Adrenal gland (tissue), 12 donors: ENCODE measurements around the gene ANK2. TPM values are rescaled to one million over a fixed set of nuclear protein-coding genes. Genes with fewer than 3 reads are reported as not detected.

ENCODE experiments used
- DNase-seq, 7 donors: peaks; one replicate each; pipeline ENCODE4 v3.0.0-alpha.2; 2019 to 2020
- H3K27ac ChIP-seq, 5 donors: fragments of 200-600 bp; sonication (generic) in 4 of 5; 1 replicate in 3 of 5; 2 replicates in 2 of 5; pipeline versions ENCODE4 v1.5.1 to v1.8.0; 2016 to 2020; ENCODE audit warnings: mild to moderate bottlenecking in 1 of 5
- H3K27me3 ChIP-seq: fragments of 200-600 bp; 2 replicates; pipeline ENCODE4 v1.8.0; 2021
- H3K36me3 ChIP-seq, 2 donors: fragments of 200-600 bp; replicated peaks in 1 of 2; 1 replicate in 1 of 2; 2 replicates in 1 of 2; pipeline versions ENCODE4 v1.5.1 to v1.8.0; 2018 to 2022
- H3K4me1 ChIP-seq, 2 donors: fragments of 200-600 bp; replicated peaks in 1 of 2; 1 replicate in 1 of 2; 2 replicates in 1 of 2; pipeline versions ENCODE4 v1.5.1 to v1.8.0; 2018 to 2021
- H3K4me3 ChIP-seq, 4 donors: fragments of 200-600 bp; sonication (generic) in 3 of 4; one replicate each; pipeline ENCODE4 v1.5.1; 2016 to 2018
- H3K9me3 ChIP-seq, 3 donors: fragments of 200-600 bp; sonication (generic) in 1 of 3; replicated peaks in 1 of 3; 1 replicate in 2 of 3; 2 replicates in 1 of 3; pipeline versions ENCODE4 v1.5.1 to v1.8.0; 2016 to 2021
- CTCF ChIP-seq, 6 experiments: fragments of 450-650 bp in 4 of 6; fragments of 200-600 bp in 2 of 6; sonication (generic) in 1 of 6; IDR thresholded peaks; 1 replicate in 5 of 6; 2 replicates in 1 of 6; pipeline versions ENCODE4 v1.5.1 to v1.8.0; 2016 to 2021; ENCODE audit warnings: antibody characterized with exemption in 6 of 6, mild to moderate bottlenecking in 2 of 6, moderate library complexity in 1 of 6
- POLR2A ChIP-seq, 2 donors: fragments of 450-650 bp; IDR thresholded peaks; one replicate each; pipeline ENCODE4 v1.6.1; 2017; ENCODE audit warnings: antibody characterized with exemption in 2 of 2, mild to moderate bottlenecking in 2 of 2, moderate library complexity in 1 of 2
- WGBS, 4 donors: extraction: QIAGEN DNeasy Blood & Tissue Kit in 2 of 4; methylation state at CpG; one replicate each; pipeline versions ENCODE4 v1.1.5 to v1.1.7; 2013 to 2017; 5-methylcytosine and 5-hydroxymethylcytosine counted together
- intact Hi-C, 2 donors: fragments of 100-400 bp; cut with DNase I; formaldehyde crosslinking; loops; one replicate each; pipeline versions ENCODE4 v1.14.1 to v1.15.0; 2022 to 2023
- polyA plus RNA-seq, 3 donors: library from polyadenylated mRNA; stranded (reverse); fragments of 200-250 nt in 2 of 3; fragments of 350-450 nt in 1 of 3; fragmentation: Illumina TruSeq in 1 of 3; extraction: RNeasy Lipid Tissue Mini Kit (QIAGEN cat#74804) in 1 of 3; gene quantifications; one replicate each; pipeline ENCODE4 v1.2.3, GENCODE V29; 2013 to 2014
- total RNA-seq, 9 donors: library from RNA; depleted of rRNA in 4 of 9; stranded (reverse); fragments of >200 nt in 4 of 9; fragments of 120-200 nt in 1 of 9; fragmentation: NEBNext Ultra II Directional in 1 of 9; extraction: Animal tissue kit (Norgen Biotek cat#: 25700) in 1 of 9; gene quantifications; one replicate each; pipeline versions ENCODE4 v1.1.0 to v1.2.4, GENCODE V29; 2013 to 2023
- donor health status: healthy with polysubstance abuse.
- donor health status: Bipolar disorder and iron deficiency.
- donor health status: DM: yes; HTN: yes; CAD: no.
- donor health status: DM: no; HTN: no; CAD: no.
- donor health status: DM: no; HTN: no; CAD: no.
- donor health status: DM: yes; HTN: yes; CAD: no.

The ANK2 gene
- total and polyA plus RNA-seq, 12 donors = 6.5 to 229 (median 56.1) TPM

- Histone ChIP-seq H3K27me3 (no peaks in the 10 kb centered on the region), H3K36me3 (no peaks in the 10 kb centered on the region), H3K4me3 (no peak overlapping the region), H3K27ac (no peak overlapping the region), H3K4me1 (peaks cover 0 to 12% of the 10 kb centered on the region in 2 donors), H3K9me3 (no peaks in the 10 kb centered on the region)
- no peak for DNase-seq
- WGBS, 4 donors = 42 to 69% (median 66%) methylated on average over 2 of the region's 2 CpGs
- TF ChIP-seq CTCF (IDR thresholded peaks at IDR 0.05) (no peak), POLR2A (IDR thresholded peaks at IDR 0.05) (no peak)
- intact Hi-C loops = no loop called here
Measured at GRCh38 chr4:113112338-113112978, 63.0 kb downstream of the ANK2 start.

GRCh38 chr4:113113151-113113550, 63.7 kb downstream of the ANK2 start:
- Histone ChIP-seq H3K4me1 (peaks cover 0 to 12% of the 10 kb centered on the region in 2 donors), H3K36me3 (no peaks in the 10 kb centered on the region), H3K9me3 (no peaks in the 10 kb centered on the region), H3K27ac (no peak overlapping the region), H3K27me3 (no peaks in the 10 kb centered on the region), H3K4me3 (no peak overlapping the region)
- TF ChIP-seq POLR2A (IDR thresholded peaks at IDR 0.05) (no peak), CTCF (IDR thresholded peaks at IDR 0.05) (no peak)
- intact Hi-C loops = no loop called here
- WGBS, 4 donors = 63 to 81% (median 71%) methylated on average over 2 of the region's 2 CpGs
- no peak for DNase-seq

- Histone ChIP-seq H3K4me1 (peaks cover 0 to under 1% of the 10 kb centered on the region in 2 donors), H3K4me3 (no peak overlapping the region), H3K9me3 (no peaks in the 10 kb centered on the region), H3K36me3 (no peaks in the 10 kb centered on the region), H3K27ac (no peak overlapping the region), H3K27me3 (no peaks in the 10 kb centered on the region)
- DNase-seq = no peak
- no peak for TF ChIP-seq POLR2A (IDR thresholded peaks at IDR 0.05)
- TF ChIP-seq CTCF (IDR thresholded peaks at IDR 0.05) = no peak
- intact Hi-C loops = no loop called here
- 84 to 91% (median 88%) methylated on average over 2 of the region's 2 CpGs for WGBS, 4 donors
Measured at GRCh38 chr4:113114884-113115283, 65.4 kb downstream of the ANK2 start.

GRCh38 chr4:113116414-113117357, 67.2 kb downstream of the ANK2 start:
- Histone ChIP-seq H3K4me3 (no peak overlapping the region), H3K9me3 (no peaks in the 10 kb centered on the region), H3K4me1 (no peaks in the 10 kb centered on the region), H3K27me3 (no peaks in the 10 kb centered on the region), H3K27ac (no peak overlapping the region), H3K36me3 (no peaks in the 10 kb centered on the region)
- DNase-seq = peak in 1 of 7 donors; percentile 19
- TF ChIP-seq CTCF (IDR thresholded peaks at IDR 0.05) = no peak
- no peak for TF ChIP-seq POLR2A (IDR thresholded peaks at IDR 0.05)
- WGBS, 4 donors = 52 to 74% (median 60%) methylated on average over 17 of the region's 17 CpGs
- intact Hi-C loops = no loop called here
